ENCODE data around the gene FMN1.

- no peak for TF ChIP-seq CTCF (IDR thresholded peaks at IDR 0.05 in 4 of 5, conservative IDR thresholded peaks at IDR 0.05 in 1 of 5)
- TF ChIP-seq POLR2A (IDR thresholded peaks at IDR 0.05), result no peak
These were observed 75.2 kb downstream of the FMN1 start for GRCh38 chr15:33119273-33119672.

Data from gastrocnemius medialis (tissue), 4 donors.